HepG2 (cell line): ENCODE measurements around the gene GDF9. TPM values are rescaled to one million over a fixed set of nuclear protein-coding genes. Genes with fewer than 3 reads are reported as not detected.

Source experiments
- ATF7-NPFF ChIP-seq: sonication (generic); formaldehyde crosslinking; IDR thresholded peaks from 2 replicates; pipeline ENCODE4 v1.8.1; 2023; ENCODE audit warnings: mild to moderate bottlenecking, low read depth, missing genetic modification reagents, moderate library complexity
- HNF1B ChIP-seq: sonication (generic); formaldehyde crosslinking; IDR thresholded peaks from 2 replicates; pipeline ENCODE4 v1.5.1; 2020; ENCODE audit warnings: mild to moderate bottlenecking, moderate library complexity, missing genetic modification reagents
- NFE2 ChIP-seq: sonication (generic); formaldehyde crosslinking; IDR thresholded peaks from 2 replicates; pipeline ENCODE4 v1.4.0; 2020; ENCODE audit warnings: missing genetic modification reagents
- THAP8 ChIP-seq: sonication (generic); formaldehyde crosslinking; IDR thresholded peaks from 2 replicates; pipeline ENCODE4 v1.5.1; 2020; ENCODE audit warnings: missing genetic modification reagents, mild to moderate bottlenecking, borderline replicate concordance
- ZFX ChIP-seq: sonication (generic); formaldehyde crosslinking; IDR thresholded peaks from 2 replicates; pipeline ENCODE4 v1.4.0; 2020; ENCODE audit warnings: mild to moderate bottlenecking, low read depth, missing genetic modification reagents, moderate library complexity
- ZNF350 ChIP-seq: sonication (generic); formaldehyde crosslinking; IDR thresholded peaks from 2 replicates; pipeline ENCODE4 v1.4.0; 2020; ENCODE audit warnings: mild to moderate bottlenecking, low read depth, missing genetic modification reagents, borderline replicate concordance
- ZNF563 ChIP-seq: sonication (generic); formaldehyde crosslinking; IDR thresholded peaks from 2 replicates; pipeline ENCODE4 v1.8.0; 2022; ENCODE audit warnings: mild to moderate bottlenecking, moderate library complexity, missing genetic modification reagents
- ZNF891 ChIP-seq: sonication (generic); formaldehyde crosslinking; IDR thresholded peaks from 2 replicates; pipeline ENCODE4 v1.5.0; 2020; ENCODE audit warnings: mild to moderate bottlenecking, missing genetic modification reagents
- polyA plus RNA-seq, 8 experiments: library from polyadenylated mRNA; depleted of rRNA in 3 of 8; stranded (reverse) in 7 of 8; unstranded in 1 of 8; fragments of >200 nt; fragmentation: Illumina TruSeq in 4 of 8; extraction: Trizol in 4 of 8; gene quantifications; 2 replicates each; pipeline versions ENCODE4 v1.2.1 to v1.2.3, GENCODE V29; 2011 to 2016; ENCODE audit warnings: low read depth in 4 of 8, missing spikeins in 1 of 8, mixed read lengths in 1 of 8; ENCODE audit not compliant: insufficient read depth in 1 of 8
- total RNA-seq, 5 experiments: library from RNA; depleted of rRNA; stranded (reverse); fragments of >200 nt; fragmentation: Illumina TruSeq; extraction: Trizol; gene quantifications; 2 replicates each; pipeline ENCODE4 v1.2.3, GENCODE V29; 2016; ENCODE audit warnings: low read depth in 1 of 5

Gene GDF9
- total and polyA plus RNA-seq, 2 of the 13 experiments (the other 11 are each of a cell fraction or from before 2014, with no cell fraction given) = 0.33 to 0.38 TPM

- TF ChIP-seq ZFX (CRISPR knock-in tag) = peak; percentile 83; the same call in 1 of the 2 replicates
- TF ChIP-seq NFE2 (CRISPR knock-in tag) = no peak
- TF ChIP-seq HNF1B (CRISPR knock-in tag) = peak; percentile 68
- peak; percentile 0; the same call in 1 of the 2 replicates for TF ChIP-seq THAP8 (CRISPR knock-in tag)
- TF ChIP-seq ATF7-NPFF (CRISPR knock-in tag) = peak; percentile 78
- peak; percentile 72 for TF ChIP-seq ZNF563 (CRISPR knock-in tag)
- peak; percentile 45 for TF ChIP-seq ZNF891 (CRISPR knock-in tag)
- TF ChIP-seq ZNF350 (CRISPR knock-in tag) = no peak; the same call in 1 of the 2 replicates
- TF ChIP-seq, all 625 proteins: peak for 205
Measured at GRCh38 chr5:132829742-132830435, 36.4 kb downstream of the GDF9 start (continued).
